Measurements from ENCODE around the gene ZMYM2.

DNA sequence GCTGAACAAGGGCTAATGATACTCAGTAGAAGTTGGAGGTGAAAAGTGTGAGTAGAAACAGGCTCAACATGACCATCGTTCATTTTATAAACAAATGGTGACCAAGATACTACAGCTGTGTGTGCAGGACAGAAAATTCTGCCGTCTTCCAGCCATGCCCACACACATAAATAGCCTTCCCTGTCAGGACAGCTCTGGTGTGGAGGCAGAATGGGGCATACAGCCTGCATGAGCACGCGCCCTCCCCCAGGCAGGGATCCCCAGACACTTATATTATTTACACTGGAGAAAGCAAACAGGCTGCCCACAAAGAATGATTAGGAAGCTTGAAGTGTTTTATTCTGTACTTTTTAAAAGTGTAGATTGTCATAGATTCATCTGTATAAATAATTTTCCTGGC is 182.0 kb downstream of the ZMYM2 start:
- TF ChIP-seq, protein P1, sequence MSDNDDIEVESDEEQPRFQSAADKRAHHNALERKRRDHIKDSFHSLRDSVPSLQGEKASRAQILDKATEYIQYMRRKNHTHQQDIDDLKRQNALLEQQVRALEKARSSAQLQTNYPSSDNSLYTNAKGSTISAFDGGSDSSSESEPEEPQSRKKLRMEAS (IDR thresholded peaks at IDR 0.05) = no peak
- TF ChIP-seq RAD21 (IDR thresholded peaks at IDR 0.05; ENCODE audit: low read depth) = no peak
- no peak for TF ChIP-seq TEAD4 (IDR thresholded peaks at IDR 0.05)
- TF ChIP-seq EP300 (IDR thresholded peaks at IDR 0.05; ENCODE audit: borderline replicate concordance) = no peak
- no peak for TF ChIP-seq NFIC (IDR thresholded peaks at IDR 0.05)
- TF ChIP-seq, protein P2, sequence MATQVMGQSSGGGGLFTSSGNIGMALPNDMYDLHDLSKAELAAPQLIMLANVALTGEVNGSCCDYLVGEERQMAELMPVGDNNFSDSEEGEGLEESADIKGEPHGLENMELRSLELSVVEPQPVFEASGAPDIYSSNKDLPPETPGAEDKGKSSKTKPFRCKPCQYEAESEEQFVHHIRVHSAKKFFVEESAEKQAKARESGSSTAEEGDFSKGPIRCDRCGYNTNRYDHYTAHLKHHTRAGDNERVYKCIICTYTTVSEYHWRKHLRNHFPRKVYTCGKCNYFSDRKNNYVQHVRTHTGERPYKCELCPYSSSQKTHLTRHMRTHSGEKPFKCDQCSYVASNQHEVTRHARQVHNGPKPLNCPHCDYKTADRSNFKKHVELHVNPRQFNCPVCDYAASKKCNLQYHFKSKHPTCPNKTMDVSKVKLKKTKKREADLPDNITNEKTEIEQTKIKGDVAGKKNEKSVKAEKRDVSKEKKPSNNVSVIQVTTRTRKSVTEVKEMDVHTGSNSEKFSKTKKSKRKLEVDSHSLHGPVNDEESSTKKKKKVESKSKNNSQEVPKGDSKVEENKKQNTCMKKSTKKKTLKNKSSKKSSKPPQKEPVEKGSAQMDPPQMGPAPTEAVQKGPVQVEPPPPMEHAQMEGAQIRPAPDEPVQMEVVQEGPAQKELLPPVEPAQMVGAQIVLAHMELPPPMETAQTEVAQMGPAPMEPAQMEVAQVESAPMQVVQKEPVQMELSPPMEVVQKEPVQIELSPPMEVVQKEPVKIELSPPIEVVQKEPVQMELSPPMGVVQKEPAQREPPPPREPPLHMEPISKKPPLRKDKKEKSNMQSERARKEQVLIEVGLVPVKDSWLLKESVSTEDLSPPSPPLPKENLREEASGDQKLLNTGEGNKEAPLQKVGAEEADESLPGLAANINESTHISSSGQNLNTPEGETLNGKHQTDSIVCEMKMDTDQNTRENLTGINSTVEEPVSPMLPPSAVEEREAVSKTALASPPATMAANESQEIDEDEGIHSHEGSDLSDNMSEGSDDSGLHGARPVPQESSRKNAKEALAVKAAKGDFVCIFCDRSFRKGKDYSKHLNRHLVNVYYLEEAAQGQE (IDR thresholded peaks at IDR 0.05; ENCODE audit: low read depth) = no peak
- TF ChIP-seq TAF1 (IDR thresholded peaks at IDR 0.05; ENCODE audit: low read depth) = no peak
- no peak for TF ChIP-seq ZBTB7A (IDR thresholded peaks at IDR 0.05; ENCODE audit: low read depth)
- TF ChIP-seq CREB1 (IDR thresholded peaks at IDR 0.05; ENCODE audit: low read depth) = no peak
- TF ChIP-seq CEBPB (IDR thresholded peaks at IDR 0.05) = no peak
